ENCODE data around the gene STOM.
"Not testable (repeated sequence)": the region's sequence is repeated elsewhere in the genome, so short reads cannot be mapped to it uniquely, and the experiment has no call there.

Gene STOM

DNA sequence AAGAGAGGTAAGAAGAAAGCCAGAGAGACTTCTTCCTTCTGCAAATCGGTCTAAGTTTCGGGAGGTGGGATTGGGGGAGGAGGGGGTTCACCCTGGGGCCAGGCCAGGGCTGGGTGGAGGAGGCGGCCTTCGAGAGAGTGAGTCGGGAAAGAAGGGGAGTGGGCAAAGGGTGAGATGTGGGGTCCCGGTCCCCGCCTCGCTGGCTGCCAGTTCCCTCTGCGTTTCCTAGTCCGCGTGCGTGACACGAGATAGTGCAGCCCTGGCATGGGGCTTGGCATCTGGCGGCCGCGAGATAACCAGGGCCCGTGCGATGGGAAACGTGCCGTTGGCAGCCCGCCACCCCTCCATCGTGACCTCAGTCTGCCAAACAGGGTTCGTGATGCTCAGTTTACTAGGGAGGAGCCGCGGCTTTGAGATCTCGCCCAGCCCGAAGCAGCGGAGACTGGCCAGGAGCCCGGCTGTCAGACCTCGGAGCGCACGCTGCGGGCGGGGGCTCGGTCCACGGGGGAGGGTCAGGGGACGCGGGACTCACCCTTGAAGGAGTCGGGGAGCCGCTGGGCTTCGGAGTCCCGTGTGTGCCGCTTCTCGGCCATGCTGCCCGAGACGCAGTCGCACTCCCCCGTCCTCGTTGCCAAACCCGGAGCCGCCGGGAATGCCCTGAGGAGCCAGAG, at the start of gene STOM:
Gene STOM, minus strand, starts transcription at position 656 of the 671 bp plus-strand sequence. Its CDS starts 63 bp downstream, at position 593.
- H3K4me3 ChIP-seq (ENCODE audit: low read depth, low read length), result peak within 1 kb of the TSS; percentile 72

GRCh38 chr9:121411993-121412392, 41.9 kb upstream of the STOM start:
- no peak overlapping the region for H3K4me3 ChIP-seq (ENCODE audit: low read depth, low read length)

- H3K4me3 ChIP-seq (ENCODE audit: low read depth, low read length), result no peak overlapping the region
Observed at GRCh38 chr9:121405899-121406298, 35.8 kb upstream of the STOM start.

DNA sequence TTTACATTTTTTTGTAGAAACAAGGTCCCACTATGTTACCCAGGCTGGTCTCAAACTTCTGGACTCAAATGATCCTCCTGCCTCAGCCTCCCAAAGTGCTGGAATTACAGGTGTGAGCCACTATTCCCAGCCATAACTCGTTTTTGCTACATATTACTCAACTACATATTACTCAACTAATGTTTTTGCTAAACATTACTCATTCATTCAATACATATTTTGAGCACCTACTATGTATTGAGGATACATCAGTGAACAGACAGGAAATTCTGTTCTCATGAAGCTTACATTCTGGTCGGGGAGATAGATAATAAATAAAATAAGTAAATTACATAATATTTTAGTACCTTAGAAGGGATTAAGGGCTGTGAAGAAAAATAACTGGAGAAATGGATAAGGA, 34.9 kb upstream of the STOM start:
- no peak overlapping the region for H3K4me3 ChIP-seq (ENCODE audit: low read depth, low read length)

GRCh38 chr9:121399883-121400607, 30.0 kb upstream of the STOM start:
- no peak overlapping the region for H3K4me3 ChIP-seq (ENCODE audit: low read depth, low read length)

DNA sequence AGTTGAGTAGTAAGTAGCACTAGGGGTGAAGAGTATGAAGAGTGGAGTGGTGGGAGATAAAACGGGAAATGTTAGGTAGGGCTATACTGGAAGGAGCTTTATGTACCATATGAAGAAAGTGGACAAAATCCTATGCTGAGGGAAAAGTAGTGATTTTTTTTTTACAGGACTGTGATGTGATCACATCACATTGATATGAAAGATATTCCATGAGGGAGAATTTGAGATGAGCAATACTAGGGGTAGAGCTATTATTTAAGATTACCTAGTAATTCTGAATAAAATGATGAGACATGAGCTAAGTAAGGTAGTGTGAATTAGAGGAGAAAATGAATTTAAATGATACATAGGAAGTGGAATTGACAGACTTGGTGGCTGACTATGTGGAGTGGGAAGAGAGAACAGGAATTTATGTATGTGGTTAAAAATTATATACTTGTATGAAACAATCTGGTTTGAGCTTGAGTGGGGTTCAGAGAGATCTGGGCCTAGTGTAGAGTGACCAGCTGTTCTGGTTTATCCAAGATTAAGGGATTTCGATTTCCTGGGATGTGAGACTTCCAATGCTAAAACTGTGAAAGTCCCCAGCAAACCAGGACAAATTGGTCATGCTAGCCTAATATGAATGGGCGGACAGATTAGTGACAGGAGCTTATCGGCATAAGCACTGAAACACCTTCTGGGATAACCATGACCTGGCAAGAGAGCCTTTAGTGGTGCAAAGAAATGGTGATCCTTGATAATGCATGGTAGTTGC, 29.3 kb upstream of the STOM start:
- no peak overlapping the region for H3K4me3 ChIP-seq (ENCODE audit: low read depth, low read length)

DNA sequence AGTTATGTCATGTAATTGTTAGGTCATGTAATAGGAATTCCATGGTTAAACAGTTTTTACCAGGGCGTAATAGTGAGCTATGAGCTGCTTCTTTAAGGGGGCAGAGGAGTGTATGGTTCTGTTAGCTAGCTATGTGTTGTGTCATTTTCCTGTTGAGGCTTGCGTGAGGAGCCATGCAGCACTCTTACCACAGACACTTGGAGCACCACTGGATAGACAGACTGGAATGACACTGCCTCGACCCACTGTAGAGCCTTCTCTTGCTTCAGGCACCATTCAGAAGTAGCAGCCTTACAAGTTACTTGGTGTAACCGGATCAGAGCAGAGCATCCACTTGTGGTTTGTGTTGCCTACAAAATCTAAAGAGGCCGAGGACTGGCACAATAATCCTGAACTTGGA, 28.3 kb upstream of the STOM start:
- H3K4me3 ChIP-seq (ENCODE audit: low read depth, low read length), result no peak overlapping the region

DNA sequence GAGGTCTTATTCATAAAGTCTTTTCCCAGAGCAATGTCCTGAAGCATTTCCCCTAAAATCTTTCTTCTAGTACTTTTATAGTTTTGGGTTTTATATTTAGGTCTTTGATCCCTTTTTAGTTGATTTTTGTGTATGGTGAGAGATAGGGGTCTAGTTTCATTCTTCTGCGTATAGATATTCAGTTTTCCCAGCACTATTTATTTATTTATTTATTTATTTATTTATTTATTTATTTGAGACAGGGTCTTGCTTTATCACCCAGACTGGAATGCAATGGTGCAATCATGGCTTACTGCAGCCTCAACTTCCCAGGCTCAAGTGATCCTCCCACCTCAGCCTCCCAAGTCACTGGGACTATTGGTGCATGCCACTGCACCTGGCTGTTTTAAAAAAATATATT, 27.2 kb upstream of the STOM start:
- not testable (repeated sequence) for H3K4me3 ChIP-seq (ENCODE audit: low read depth, low read length)

DNA sequence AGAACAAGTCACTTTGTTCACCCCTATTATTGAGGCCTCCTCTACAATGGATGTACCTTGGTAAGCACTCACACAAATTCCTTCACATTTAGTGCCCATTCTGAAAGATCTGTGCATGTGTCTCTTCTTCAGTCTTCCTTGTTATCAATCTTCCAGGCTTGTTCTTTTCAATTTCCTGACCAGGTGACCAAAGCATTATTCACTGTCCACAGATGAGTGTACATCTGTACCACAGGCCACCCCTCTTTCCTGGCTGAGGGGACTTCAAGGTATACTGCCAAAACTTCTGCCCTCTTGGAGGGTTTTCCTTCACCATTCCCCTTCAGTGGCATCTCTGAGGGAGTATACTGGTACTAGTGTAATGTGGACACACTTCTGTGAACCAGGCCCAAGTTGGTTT, 25.5 kb upstream of the STOM start:
- H3K4me3 ChIP-seq (ENCODE audit: low read depth, low read length), result no peak overlapping the region

- H3K4me3 ChIP-seq (ENCODE audit: low read depth, low read length), result no peak overlapping the region
Observed at GRCh38 chr9:121394292-121394691, 24.2 kb upstream of the STOM start.

DNA sequence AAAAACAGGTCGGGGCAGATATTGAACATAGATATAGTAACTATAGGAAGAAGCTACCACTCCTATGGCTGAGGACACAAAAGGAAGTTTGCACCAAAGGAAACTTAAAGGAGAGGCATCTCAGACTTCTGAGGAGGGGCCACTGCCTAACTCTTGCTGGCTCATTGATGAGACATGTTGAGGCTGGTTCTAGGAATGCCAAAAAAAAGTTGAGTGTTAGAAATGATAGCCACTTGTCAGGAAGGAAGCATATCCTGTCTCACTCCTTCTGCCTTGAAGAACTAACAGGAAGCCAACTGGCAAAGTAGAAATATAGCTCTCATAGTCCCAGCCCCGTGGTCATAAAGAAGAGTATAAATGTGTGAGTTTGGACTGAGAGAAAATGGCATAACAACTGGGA, 23.3 kb upstream of the STOM start:
- H3K4me3 ChIP-seq (ENCODE audit: low read depth, low read length), result no peak overlapping the region

DNA sequence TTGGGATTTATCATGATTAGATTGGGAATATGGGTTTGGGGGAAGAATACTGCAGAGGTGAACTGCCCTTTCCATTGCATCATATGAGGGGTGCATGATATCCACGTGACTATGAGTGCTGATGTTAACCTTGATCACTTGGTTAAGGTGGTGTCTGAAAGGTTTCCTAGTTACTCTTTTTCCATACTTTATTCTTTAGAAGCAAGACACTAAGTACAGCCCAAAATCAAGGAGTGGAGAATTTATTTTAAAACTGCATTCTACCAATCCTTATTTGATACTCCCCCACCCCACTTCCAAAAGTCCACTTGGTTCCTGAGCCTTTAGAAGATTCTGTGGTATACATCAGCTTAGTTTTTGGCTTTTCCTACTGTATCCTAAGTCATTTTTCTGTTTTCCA, 20.3 kb upstream of the STOM start:
- no peak overlapping the region for H3K4me3 ChIP-seq (ENCODE audit: low read depth, low read length)

DNA sequence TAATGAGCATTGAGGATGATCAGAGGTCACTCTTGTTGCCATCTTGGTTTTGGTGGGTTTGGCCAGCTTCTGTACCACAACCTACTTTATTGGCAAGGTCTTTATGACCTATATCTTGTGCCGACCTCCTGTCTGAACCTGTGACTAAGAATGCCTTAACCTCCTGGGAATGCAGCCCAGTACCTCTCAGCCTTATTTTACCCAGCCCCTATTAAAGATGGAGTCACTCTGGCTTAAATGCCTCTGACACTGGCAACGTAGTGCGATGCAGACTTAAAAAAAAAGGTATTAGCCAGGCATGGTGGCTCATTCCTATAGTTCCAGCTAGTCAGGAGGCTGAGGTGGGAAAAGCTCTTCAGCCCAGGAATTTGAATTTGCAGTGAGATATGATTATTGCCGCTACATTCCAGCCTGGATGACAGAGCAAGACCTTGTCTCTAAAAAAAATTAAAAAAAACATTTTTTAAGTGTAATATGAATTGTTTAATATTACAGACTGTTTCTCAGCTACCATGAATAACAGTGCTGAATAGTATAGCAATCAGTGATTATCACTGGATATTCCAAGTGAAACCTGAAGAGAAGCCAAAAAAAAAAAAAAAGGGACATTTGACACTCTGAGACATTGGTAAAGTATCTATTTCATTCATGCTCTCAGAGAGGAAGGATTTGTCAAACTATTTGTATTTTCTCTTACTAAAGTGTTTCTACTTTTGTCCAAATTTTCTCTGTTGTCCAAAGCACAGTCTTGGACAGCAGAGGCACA, 18.3 kb upstream of the STOM start:
- no peak overlapping the region for H3K4me3 ChIP-seq (ENCODE audit: low read depth, low read length)

DNA sequence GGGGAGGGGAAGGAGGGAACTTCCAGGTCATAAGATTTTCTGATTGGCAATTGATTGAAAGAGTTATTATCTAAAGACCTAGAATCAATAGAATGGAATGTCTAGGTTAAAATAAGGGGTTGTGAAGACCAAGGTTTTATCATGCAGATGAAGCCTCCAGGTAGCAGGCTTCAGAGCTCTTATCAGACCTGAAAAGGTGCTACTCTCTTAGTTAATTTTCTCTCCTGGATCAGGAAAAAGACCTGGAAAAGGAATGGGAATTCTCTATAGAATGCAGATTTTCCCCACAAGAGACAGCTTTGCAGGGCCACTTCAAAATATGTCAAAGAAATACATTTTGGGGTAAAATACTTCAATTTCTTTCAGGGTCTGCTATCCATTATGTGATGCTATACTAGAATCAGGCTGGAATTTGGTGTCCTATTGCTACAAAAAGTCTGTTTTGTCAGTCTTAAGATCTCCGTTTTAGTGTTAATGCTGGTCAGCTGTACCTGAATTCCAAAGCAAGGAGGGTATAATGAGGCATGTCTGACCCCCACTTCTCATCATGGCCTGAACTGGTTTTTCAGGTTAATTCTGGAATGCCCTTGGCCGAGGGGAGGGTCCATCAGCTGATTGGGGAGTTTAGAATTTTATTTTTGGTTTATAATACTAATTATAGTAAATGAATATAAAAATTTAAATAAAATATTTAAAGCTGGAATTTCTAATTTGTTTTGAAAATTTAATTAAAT, 16.6 kb upstream of the STOM start:
- no peak overlapping the region for H3K4me3 ChIP-seq (ENCODE audit: low read depth, low read length)

DNA sequence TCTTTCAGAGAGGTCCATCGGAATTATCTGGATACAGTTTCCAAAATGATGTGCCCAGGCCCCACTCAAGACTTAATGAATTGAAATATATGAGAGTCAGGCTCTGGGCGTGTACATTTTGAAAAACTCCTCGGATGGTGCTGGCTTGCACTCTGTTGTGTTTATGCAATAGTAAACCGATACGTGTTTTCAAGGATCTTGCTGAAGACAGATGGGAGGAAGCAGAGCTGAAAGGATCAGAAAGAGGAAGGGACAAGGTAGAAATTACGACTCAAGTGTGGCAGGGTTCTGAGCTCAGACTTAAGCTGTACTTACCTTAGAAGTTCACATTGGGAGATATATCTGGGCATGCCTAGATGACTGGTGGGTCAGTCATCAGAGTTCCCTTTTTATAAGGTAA, 13.7 kb upstream of the STOM start:
- H3K4me3 ChIP-seq (ENCODE audit: low read depth, low read length), result no peak overlapping the region

- no peak overlapping the region for H3K4me3 ChIP-seq (ENCODE audit: low read depth, low read length)
Observed at GRCh38 chr9:121380846-121381245, 10.8 kb upstream of the STOM start.

DNA sequence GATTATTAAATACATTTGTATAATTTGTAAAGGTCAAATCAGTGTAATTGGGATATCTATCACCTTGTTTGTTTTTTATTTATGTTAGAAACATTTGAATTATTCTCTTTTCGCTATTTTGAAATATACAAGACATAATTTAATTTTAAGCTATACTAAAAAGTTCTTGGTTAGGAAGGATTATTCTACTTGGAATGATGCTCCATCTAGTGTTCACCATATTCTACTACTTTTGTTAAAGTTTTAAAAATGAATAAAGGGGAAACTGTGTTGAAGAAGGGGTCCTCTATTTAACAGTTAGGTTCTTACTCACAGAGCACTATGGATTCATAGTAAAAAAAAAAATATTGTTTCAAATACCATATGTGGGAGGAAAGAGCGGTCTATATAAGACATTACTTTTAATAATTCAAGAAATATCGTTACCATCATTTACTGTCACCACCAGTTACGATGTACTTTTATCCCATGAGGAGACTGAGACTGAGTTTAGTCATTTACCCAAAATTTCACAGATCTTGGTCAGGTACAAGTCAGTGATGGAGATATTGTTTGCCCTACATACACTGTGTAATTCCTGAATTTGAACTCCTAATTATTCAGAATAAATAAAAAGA, 6.3 kb upstream of the STOM start:
- no peak overlapping the region for H3K4me3 ChIP-seq (ENCODE audit: low read depth, low read length)

GRCh38 chr9:121373011-121373729, 3.1 kb upstream of the STOM start:
- no peak overlapping the region for H3K4me3 ChIP-seq (ENCODE audit: low read depth, low read length)

- no peak overlapping the region for H3K4me3 ChIP-seq (ENCODE audit: low read depth, low read length)
Observed at GRCh38 chr9:121372239-121373010, 2.4 kb upstream of the STOM start.

Data from iPS-11a (cell line).